MM.1S (cell line): ENCODE data around the gene XXYLT1.
"Not testable (repeated sequence)": the region's sequence is repeated elsewhere in the genome, so short reads cannot be mapped to it uniquely, and the experiment has no call there.

Experiments
- CTCF ChIP-seq: fragments of 300-600 bp; sonication (generic); IDR thresholded peaks from 2 replicates; pipeline ENCODE4 v1.5.1; 2016; ENCODE audit warnings: antibody characterized with exemption, low read length, mixed read lengths
- EZH2 ChIP-seq: fragments of 300-600 bp; sonication (generic); optimal IDR thresholded peaks from 2 replicates; pipeline ENCODE3; 2017; ENCODE audit warnings: low read depth, mild to moderate bottlenecking, antibody characterized with exemption, low read length, mixed read lengths

- not testable (repeated sequence) for TF ChIP-seq CTCF, EZH2
These were observed 163.9 kb downstream of the XXYLT1 start for GRCh38 chr3:195107031-195107430.
